Measurements from ENCODE around the gene FOXN4.

Gene FOXN4

GRCh38 chr12:109258607-109259544 is 50.2 kb downstream of the FOXN4 start:
- DNase-seq (ENCODE audit: low read depth in 2 of 2): no peak

DNA sequence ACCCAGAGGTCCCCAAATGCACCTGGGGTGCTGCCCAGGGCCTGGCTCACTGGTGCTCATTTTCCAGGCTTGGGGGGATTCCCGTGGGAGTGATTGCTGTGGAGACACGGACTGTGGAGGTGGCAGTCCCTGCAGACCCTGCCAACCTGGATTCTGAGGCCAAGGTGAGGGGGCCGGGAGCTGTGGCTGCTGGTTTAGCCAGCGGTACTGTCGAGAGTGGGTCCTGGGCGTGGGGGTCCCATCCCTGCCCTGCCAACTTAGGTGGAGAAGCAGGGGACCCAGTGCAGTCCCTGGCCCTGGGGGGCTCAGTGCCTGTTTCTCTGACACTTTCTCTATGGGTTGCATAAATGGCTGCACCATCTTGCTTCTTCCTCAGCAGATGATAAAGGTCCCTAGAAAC is 50.9 kb downstream of the FOXN4 start:
- DNase-seq (ENCODE audit: low read depth in 2 of 2): no peak

DNA sequence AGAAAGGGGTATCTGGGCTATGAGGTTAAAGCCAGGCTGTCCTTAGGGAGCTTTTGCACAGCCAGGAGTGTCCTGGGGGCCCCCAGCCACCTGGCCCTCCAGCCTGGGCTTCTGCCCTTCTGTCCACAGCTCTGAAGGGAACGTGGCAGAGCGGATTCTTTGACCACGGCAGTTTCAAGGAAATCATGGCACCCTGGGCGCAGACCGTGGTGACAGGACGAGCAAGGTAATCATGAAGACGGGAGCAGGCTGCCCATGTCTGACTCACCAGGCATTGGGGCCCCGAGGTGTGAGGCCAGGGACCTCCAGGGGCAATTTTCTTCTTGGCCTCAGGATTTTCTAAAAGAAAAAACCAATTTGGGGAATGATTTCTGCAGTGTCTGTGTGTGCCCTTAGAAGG is 53.1 kb downstream of the FOXN4 start:
- DNase-seq (ENCODE audit: low read depth in 2 of 2): no peak

- DNase-seq (ENCODE audit: low read depth in 2 of 2): no peak
Observed at GRCh38 chr12:109255377-109255776, 53.7 kb downstream of the FOXN4 start.

- DNase-seq (ENCODE audit: low read depth in 2 of 2): no peak
Observed at GRCh38 chr12:109253913-109254544, 55.1 kb downstream of the FOXN4 start.

GRCh38 chr12:109252799-109253198 is 56.3 kb downstream of the FOXN4 start:
- DNase-seq (ENCODE audit: low read depth in 2 of 2): no peak

DNA sequence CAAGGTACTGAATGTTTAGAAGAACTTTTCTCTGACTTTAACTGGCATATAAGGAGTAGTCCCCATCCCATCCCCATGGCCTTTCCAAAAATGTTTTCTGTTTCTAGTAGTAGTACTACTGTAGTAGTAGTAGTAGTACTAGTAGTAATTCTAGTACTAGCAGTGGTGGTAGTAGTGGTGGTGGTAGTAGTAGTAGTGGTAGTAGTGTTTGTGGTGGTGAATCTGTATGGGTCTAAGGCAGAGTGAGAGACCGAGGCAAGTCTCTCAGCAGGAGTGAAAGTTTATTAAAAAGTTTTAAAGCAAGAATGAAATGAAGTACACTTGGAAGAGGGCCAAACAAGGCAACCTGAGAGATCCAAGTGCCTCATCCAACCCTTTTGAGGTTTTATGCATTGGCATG is 58.6 kb downstream of the FOXN4 start:
- no peak for DNase-seq (ENCODE audit: low read depth in 2 of 2)

GRCh38 chr12:109247831-109248654 is 61.0 kb downstream of the FOXN4 start:
- DNase-seq (ENCODE audit: low read depth in 2 of 2): no peak

DNA sequence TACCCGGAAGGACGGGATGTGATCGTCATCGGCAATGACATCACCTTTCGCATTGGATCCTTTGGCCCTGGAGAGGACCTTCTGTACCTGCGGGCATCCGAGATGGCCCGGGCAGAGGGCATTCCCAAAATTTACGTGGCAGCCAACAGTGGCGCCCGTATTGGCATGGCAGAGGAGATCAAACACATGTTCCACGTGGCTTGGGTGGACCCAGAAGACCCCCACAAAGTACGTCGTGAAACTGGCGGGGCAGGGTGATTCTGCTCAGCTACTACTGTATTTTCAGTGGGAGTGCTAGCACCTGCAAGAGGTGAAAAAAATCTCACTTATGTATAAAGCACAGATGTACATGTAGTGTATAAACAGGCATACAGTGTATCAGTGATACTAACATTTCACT is 62.9 kb downstream of the FOXN4 start:
- no peak for DNase-seq (ENCODE audit: low read depth in 2 of 2)

- DNase-seq (ENCODE audit: low read depth in 2 of 2): no peak
Observed at GRCh38 chr12:109244073-109244472, 65.0 kb downstream of the FOXN4 start.

DNA sequence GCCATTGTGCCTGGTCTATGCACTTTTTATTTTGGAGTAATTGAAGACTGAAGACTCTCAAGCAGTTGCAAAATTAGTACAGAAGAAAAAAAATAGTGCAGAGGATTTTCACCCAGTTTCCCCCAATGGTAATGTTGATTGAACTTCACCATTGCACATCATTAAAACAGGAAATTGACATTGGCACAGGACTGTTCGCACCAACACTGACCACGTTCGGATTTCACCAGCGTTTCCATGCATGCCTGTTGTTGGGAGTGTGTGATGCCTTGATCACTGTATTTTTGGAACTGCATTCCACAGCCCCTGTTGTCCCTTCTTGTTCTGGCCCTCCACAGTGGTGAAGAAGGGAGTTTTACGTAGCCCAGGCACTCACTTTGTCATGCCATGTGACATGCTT is 67.1 kb downstream of the FOXN4 start:
- no peak for DNase-seq (ENCODE audit: low read depth in 2 of 2)

DNA sequence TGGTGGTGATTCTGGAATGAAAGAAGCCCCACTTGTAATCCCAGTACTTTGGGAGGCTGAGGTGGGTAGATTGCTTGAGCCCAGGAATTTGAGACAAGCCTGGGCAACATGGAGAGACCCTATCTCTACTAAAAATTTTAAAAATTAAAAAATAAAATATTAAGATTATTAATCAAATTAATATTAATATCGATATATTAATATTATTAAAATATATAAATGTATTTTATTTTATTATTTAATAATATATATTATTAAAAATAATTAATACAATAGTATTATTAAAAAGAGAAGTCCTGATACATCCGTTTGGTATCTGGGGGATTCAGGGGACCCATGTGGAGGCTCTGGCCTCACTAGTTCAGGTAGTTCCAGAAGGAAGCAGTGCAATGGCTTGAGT is 68.7 kb downstream of the FOXN4 start:
- DNase-seq (ENCODE audit: low read depth in 2 of 2): no peak

DNA sequence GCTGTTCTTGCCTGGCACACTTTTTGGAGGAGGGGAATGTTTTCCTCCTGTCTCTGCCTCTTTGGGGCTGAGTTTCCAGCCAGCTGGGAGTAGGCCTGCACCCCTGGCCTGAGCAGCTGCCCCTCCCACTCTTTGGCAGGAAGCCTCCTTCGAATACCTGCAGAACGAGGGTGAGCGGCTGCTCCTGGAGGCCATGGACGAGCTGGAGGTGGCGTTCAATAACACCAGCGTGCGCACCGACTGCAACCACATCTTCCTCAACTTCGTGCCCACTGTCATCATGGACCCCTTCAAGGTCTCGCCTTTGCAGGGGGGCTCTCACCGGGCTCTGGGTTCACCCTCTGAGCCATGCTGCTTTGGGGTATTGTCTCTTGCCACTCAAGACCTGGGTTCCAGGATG is 69.4 kb downstream of the FOXN4 start:
- DNase-seq (ENCODE audit: low read depth in 2 of 2): no peak

GRCh38 chr12:109239179-109239578 is 69.9 kb downstream of the FOXN4 start:
- DNase-seq (ENCODE audit: low read depth in 2 of 2): no peak

DNA sequence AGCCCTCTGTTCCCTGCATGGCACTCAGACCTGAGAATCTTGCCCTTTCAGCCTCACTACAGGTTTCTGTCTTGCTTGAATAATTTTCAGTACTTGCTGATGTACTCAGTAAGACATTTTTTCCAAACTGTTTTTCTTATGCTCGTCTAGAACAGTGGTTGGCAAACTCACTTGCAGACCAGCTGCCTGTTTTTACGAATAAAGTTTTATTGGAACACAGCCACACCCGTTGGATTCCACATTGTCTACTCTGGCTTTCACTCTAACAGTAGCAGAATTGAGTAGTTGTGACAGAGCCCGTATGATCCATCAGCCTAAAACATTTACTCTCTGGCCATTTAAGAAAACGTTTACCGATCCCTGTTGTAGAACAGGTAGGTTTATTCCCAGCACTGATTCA is 72.8 kb downstream of the FOXN4 start:
- no peak for DNase-seq (ENCODE audit: low read depth in 2 of 2)

DNA sequence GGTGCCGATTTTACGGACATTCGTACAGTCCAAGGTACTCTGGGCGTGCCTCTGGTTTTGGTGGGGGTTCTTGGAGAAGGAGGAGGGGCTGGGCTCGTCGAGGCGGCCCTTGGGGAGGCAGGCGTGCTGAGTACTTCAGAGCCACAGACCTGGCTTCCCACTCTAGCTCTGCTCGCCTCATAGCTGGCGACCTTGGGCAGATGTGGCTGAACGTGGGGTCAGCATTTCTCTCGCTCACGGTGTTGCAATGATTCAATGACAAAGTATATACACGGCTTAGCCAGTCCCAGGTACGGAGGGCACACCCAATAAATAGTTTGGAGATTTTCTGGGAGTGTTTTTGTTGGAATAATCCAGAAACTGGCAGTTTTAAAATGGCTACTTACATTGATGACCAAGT is 75.1 kb downstream of the FOXN4 start:
- DNase-seq (ENCODE audit: low read depth in 2 of 2): no peak

DNA sequence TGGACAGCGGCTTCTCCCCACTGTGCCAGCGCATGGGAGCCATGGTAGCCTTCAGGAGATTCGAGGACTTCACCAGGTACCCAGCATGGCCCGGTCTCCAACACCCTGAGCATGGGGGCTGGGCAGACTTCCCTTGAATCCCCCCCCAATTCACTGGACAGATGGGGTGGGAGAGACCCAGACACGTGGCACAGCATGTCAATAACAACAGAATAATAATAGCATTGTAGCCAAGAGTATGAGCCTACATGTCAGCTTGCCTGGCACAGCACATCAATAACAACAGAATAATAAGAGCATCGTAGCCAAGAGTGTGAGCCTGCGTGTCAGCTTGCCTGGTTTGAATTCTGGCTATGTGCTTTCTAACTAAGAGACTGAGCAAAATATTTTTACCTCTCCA is 76.4 kb downstream of the FOXN4 start:
- DNase-seq (ENCODE audit: low read depth in 2 of 2): no peak

DNA sequence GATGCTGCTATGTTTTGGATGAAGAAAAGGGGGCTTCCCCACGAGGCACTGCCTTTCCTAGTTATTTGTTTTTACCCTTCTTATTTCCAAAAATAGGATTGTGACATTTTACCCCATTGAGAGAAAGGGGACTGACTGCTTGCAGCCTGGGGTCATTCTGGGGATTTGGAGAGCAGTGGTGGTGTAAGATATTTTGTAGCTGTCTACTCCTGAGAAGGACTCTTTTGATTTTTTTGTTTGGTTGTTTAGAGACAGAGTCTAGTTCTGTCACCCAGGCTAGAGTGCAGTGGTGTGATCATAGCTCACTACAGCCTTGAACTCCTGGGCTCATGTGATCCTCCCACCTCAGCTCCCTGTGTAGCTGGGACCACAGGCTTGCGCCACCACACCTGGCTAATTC is 78.9 kb downstream of the FOXN4 start:
- no peak for DNase-seq (ENCODE audit: low read depth in 2 of 2)

GRCh38 chr12:109228664-109229063 is 80.4 kb downstream of the FOXN4 start:
- no peak for DNase-seq (ENCODE audit: low read depth in 2 of 2)

Measured in stimulated activated CD8-positive, alpha-beta memory T cell treated with anti-CD3 and anti-CD28 coated beads, Interleukin-2, amount 100 ng/mL, for 48 hours (primary cell).